Left ventricle myocardium inferior (tissue), 1 donor: Measurements from ENCODE around the gene OCSTAMP. TPM values are rescaled to one million over a fixed set of nuclear protein-coding genes. Genes with fewer than 3 reads are reported as not detected.

ENCODE experiments used
- DNase-seq: peaks from one replicate; pipeline ENCODE4 v3.0.0-alpha.2; 2020
- H3K27ac ChIP-seq: fragments of 200-600 bp; replicated peaks from 2 replicates; pipeline ENCODE4 v1.8.0; 2021
- H3K27me3 ChIP-seq: fragments of 200-600 bp; 2 replicates; pipeline ENCODE4 v1.8.0; 2021; ENCODE audit warnings: low read depth
- H3K36me3 ChIP-seq: fragments of 200-600 bp; 2 replicates; pipeline ENCODE4 v1.8.0; 2021
- H3K4me1 ChIP-seq: fragments of 200-600 bp; 2 replicates; pipeline ENCODE4 v1.8.0; 2021
- H3K4me3 ChIP-seq: fragments of 200-600 bp; 2 replicates; pipeline ENCODE4 v1.8.0; 2021; ENCODE audit warnings: mild to moderate bottlenecking, moderate library complexity
- H3K9me3 ChIP-seq: fragments of 200-600 bp; replicated peaks from 2 replicates; pipeline ENCODE4 v1.8.0; 2021
- intact Hi-C: fragments of 100-400 bp; cut with micrococcal nuclease; formaldehyde crosslinking; loops from one replicate; pipeline ENCODE4 v1.11.0; 2022
- total RNA-seq: library from RNA; stranded (reverse); fragmentation: NEBNext Ultra II Directional; extraction: Animal tissue kit (Norgen Biotek cat#: 25700); gene quantifications from one replicate; pipeline ENCODE4 v1.2.1, GENCODE V29; 2021
- TF ChIP-seq, protein P1 (sequence below): fragments of 200-600 bp; IDR thresholded peaks from 2 replicates; pipeline ENCODE4 v1.8.0; 2021; ENCODE audit warnings: antibody characterized with exemption, mild to moderate bottlenecking, borderline replicate concordance
- donor health status: DM: no; HTN: yes; CAD: no; lungs with severe emphysema.

The OCSTAMP gene
- total RNA-seq, 1 donor from 2014 or later = not detected

DNA sequence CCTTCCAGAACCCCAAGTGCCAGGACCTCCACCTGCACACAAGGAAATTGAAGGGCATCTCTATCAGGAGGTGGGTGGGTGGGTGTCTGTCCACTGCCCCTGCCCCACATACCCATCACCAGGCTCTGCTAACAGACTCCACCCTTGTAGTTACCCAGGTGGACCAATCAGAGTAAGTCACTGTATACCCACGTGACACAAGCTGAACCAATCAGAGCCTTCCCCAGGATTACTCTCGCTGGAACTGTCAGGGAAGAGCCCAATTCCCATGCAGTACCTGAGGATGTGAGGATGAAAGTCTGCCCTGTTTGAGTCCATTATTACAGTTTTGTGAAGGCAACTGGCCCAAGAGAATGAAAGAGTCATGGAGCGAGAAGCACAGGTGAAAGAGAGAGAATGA lies 4.2 kb downstream of the OCSTAMP start:
- H3K27me3 ChIP-seq = peaks cover 67% of the 10 kb centered on the region
- H3K4me3 ChIP-seq = no peak overlapping the region
- no peaks in the 10 kb centered on the region for H3K4me1 ChIP-seq
- H3K36me3 ChIP-seq = no peaks in the 10 kb centered on the region
- intact Hi-C loops = no loop called here
- TF ChIP-seq, protein P1, sequence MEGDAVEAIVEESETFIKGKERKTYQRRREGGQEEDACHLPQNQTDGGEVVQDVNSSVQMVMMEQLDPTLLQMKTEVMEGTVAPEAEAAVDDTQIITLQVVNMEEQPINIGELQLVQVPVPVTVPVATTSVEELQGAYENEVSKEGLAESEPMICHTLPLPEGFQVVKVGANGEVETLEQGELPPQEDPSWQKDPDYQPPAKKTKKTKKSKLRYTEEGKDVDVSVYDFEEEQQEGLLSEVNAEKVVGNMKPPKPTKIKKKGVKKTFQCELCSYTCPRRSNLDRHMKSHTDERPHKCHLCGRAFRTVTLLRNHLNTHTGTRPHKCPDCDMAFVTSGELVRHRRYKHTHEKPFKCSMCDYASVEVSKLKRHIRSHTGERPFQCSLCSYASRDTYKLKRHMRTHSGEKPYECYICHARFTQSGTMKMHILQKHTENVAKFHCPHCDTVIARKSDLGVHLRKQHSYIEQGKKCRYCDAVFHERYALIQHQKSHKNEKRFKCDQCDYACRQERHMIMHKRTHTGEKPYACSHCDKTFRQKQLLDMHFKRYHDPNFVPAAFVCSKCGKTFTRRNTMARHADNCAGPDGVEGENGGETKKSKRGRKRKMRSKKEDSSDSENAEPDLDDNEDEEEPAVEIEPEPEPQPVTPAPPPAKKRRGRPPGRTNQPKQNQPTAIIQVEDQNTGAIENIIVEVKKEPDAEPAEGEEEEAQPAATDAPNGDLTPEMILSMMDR = no peak
- no peak overlapping the region for H3K27ac ChIP-seq
- DNase-seq = no peak
- no peaks in the 10 kb centered on the region for H3K9me3 ChIP-seq

DNA sequence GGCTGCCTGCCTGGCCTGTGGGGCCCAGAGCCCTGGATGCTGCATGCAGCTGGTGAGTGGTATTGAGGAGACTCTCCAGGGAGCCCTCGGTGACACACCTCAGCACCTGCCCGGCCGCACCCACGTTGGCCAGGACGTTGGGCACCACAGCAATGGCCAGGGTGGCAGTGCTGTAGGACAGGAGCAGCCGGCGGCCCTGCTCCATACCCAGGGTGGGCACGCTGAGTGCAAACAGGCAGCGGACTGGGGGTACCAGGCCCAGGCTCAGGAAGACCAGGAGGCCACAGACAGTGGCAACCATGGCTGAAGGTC lies 4.7 kb downstream of the OCSTAMP start:
- Histone ChIP-seq H3K36me3 (no peaks in the 10 kb centered on the region), H3K27ac (no peak overlapping the region), H3K4me3 (no peak overlapping the region), H3K4me1 (no peaks in the 10 kb centered on the region), H3K27me3 (peaks cover 72% of the 10 kb centered on the region), H3K9me3 (no peaks in the 10 kb centered on the region)
- no peak for DNase-seq
- intact Hi-C loops = no loop called here
- TF ChIP-seq, protein P1 = no peak

DNA sequence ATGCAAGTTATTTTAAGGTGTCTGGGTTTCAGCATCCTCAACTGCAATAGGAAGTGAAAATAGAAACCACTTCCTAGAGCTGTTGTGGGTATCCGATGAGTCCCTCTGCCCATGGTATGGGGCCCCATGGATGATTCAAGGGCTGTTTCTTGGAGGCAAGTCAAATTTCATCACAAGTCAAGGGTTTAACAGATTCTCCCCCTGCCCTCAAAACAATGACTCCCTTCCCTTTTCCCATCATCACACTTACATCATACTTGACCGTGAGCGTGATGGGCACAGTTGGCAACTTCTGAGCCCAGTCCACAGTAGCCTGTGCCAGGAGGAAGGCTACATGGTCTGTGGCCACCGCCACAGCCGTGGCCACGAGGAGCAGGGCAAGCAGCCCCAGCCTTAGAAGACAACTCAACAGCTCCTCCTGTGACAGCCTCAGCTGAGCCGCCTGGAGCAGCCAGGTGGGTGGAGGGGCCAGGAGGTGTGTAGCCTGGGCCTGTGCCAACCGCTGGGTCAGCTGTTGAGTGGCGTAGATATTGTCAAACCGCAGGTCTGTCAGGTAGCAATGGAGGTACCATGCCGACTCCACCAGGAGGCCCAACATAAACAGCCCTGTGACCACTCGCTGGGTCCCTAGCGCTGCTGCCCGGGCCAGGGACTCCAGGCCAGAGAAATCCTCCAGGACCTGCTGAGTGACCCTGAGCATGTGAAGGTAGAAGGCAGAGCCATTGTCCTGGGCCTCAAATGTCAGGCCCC lies 5.2 kb downstream of the OCSTAMP start:
- Histone ChIP-seq H3K9me3 (no peaks in the 10 kb centered on the region), H3K4me1 (no peaks in the 10 kb centered on the region), H3K27me3 (peaks cover 78% of the 10 kb centered on the region), H3K27ac (no peak overlapping the region), H3K4me3 (no peak overlapping the region), H3K36me3 (no peaks in the 10 kb centered on the region)
- TF ChIP-seq, protein P1 = no peak
- intact Hi-C loops = no loop called here
- DNase-seq = no peak

DNA sequence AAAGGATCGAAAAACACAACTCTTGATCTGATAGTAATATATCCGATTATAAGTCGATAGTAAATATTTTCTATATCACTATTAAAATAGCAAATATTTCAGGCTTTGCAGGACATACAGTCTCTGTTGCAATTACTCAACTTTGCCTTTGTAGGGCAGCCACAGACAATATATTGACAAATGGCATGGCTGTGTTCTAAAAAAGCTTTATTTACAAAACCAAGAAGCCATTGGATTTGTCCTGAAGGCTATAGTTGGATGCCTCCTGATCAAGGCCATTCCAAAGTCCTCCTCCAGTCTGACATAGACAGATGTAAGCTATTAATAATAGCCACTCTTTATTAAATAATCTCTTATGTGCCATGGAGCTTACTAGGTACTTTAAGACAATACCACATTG lies 5.9 kb downstream of the OCSTAMP start:
- peaks cover 84% of the 10 kb centered on the region for H3K27me3 ChIP-seq
- H3K27ac ChIP-seq = no peak overlapping the region
- H3K9me3 ChIP-seq = no peaks in the 10 kb centered on the region
- no peak overlapping the region for H3K4me3 ChIP-seq
- H3K36me3 ChIP-seq = no peaks in the 10 kb centered on the region
- no peaks in the 10 kb centered on the region for H3K4me1 ChIP-seq
- no peak for DNase-seq
- TF ChIP-seq, protein P1 = no peak
- intact Hi-C loops = no loop called here

DNA sequence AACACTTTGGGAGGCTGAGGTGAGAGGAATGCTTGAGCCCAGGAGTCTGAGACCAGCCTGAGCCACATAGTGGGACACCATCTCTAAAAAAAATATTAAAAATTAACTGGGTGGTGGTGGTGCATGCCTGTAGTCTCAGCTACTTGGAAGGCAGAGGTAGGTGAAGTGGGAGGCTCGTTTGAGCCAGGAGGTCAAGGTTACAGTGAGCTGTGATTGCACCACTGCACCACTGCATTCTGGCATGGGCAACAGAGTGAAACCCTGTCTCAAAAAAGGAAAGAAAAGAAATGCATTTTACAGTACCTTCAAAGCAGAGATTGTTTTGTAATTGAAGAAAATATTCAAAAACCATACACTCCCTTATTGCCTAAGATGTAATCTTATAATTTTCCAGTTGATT lies 6.5 kb downstream of the OCSTAMP start:
- Histone ChIP-seq H3K4me1 (no peaks in the 10 kb centered on the region), H3K4me3 (no peak overlapping the region), H3K27ac (no peak overlapping the region), H3K36me3 (no peaks in the 10 kb centered on the region), H3K27me3 (peaks cover 88% of the 10 kb centered on the region), H3K9me3 (no peaks in the 10 kb centered on the region)
- intact Hi-C loops = no loop called here
- TF ChIP-seq, protein P1 = no peak
- no peak for DNase-seq
